GM12891 (cell line): Measurements from ENCODE around the gene RGS7.
"Not testable (repeated sequence)": the region's sequence is repeated elsewhere in the genome, so short reads cannot be mapped to it uniquely, and the experiment has no call there.

Source experiments
- POLR2A ChIP-seq: IDR thresholded peaks from 2 replicates; pipeline ENCODE4 v1.6.1; 2011; ENCODE audit warnings: low read depth, low read length, control low read depth
- POLR2AphosphoS5 ChIP-seq: IDR thresholded peaks from 2 replicates; pipeline ENCODE4 v1.6.1; 2011; ENCODE audit warnings: low read depth, low read length, control low read depth
- TAF1 ChIP-seq: IDR thresholded peaks from 2 replicates; pipeline ENCODE4 v1.6.1; 2011; ENCODE audit warnings: low read depth, low read length, control low read depth

DNA sequence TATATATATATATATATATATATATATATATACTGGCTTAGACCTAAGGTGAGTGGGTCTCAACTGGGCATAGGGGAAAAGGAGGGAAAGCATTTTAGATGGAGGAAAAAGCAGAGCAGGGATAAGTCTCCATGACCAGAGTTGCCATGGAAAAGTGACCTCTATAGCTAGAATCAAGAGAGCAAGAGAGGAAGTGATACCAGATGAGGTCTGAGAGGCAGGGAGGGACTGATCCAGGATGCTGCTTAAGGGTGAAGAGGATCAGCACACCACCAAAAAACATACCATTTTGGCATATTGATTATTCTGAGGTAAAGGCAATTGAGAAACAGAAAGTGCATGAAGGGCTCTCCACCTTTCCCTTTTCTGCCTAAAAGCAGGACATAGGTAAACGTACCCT lies 267.9 kb downstream of the RGS7 start:
- not testable (repeated sequence) for TF ChIP-seq POLR2A, TAF1, POLR2AphosphoS5
